HG02970 (cell line): Measurements from ENCODE around the gene DAGLA.

ENCODE experiments used
- ATAC-seq: cut with Tn5 transposase; IDR thresholded peaks from one replicate; pipeline ENCODE4 v1.9.1; 2021; ENCODE audit warnings: mild to moderate bottlenecking, moderate library complexity, moderate number of reproducible peaks; ENCODE audit not compliant: unreplicated experiment, low FRiP score

DAGLA gene

GRCh38 chr11:61794579-61794978 is 114.4 kb downstream of the DAGLA start:
- ATAC-seq = no peak

- ATAC-seq = no peak
Measured at GRCh38 chr11:61795459-61795858, 115.3 kb downstream of the DAGLA start.

GRCh38 chr11:61795876-61796526 is 115.8 kb downstream of the DAGLA start:
- no peak for ATAC-seq
